Measurements from ENCODE around the gene DEUP1. TPM values are rescaled to one million over a fixed set of nuclear protein-coding genes. Genes with fewer than 3 reads are reported as not detected.

The DEUP1 gene
- total and polyA plus RNA-seq, 4 donors: 0.09 to 0.19 TPM; not detected in 2

DNA sequence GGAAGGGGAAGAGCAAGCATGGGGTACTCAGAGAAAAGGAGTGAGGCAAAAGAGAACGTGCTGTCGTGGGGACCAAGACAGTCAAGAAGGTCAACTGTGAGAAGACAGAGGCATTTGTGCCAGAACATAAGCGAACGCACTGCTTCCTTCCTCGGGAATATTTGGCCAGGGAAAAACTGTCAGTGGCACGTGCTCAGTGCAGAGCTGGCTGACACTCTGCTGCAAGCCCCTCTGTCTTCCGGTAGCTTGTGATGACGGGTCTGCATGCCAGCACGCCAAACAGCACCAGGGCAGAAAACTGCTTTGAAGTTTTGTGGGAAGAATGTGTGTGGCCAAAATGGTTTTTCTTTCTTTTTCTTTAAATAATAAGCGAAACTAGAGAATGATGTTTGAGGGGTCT, 152.0 kb downstream of the DEUP1 start:
- Histone ChIP-seq H3K36me3 (ENCODE audit: control insufficient read depth in 4 of 4, insufficient read depth in 3 of 4, low read depth in 1 of 4, low read length in 3 of 4) (peaks cover 0 to 7% (median 2%) of the 10 kb centered on the region in 4 donors), H3K9ac (ENCODE audit: low read depth in 1 of 2, low read length in 2 of 2) (no peak overlapping the region), H3K9me3 (ENCODE audit: control insufficient read depth in 4 of 4, low read length in 3 of 4) (no peaks in the 10 kb centered on the region), H3K4me1 (ENCODE audit: control insufficient read depth in 4 of 4, insufficient read depth in 4 of 4, low read length in 3 of 4) (peaks cover 9 to 55% (median 46%) of the 10 kb centered on the region in 4 donors), H3K27ac (ENCODE audit: low read depth in 1 of 2, low read length in 2 of 2) (no peak overlapping the region), H3K27me3 (ENCODE audit: control insufficient read depth in 4 of 4, insufficient read depth in 4 of 4, low read length in 3 of 4) (no peaks in the 10 kb centered on the region), H3K4me3 (ENCODE audit: low read depth in 1 of 3, low read length in 3 of 3) (no peak overlapping the region)
- 81% methylated on average over 10 of the region's 10 CpGs for WGBS
- no peak for TF ChIP-seq SP1 (IDR thresholded peaks at IDR 0.05)
- TF ChIP-seq GABPA (IDR thresholded peaks at IDR 0.05 in 1 of 2, conservative IDR thresholded peaks at IDR 0.05 in 1 of 2): no peak
- TF ChIP-seq TAF1 (conservative IDR thresholded peaks at IDR 0.05): no peak
- no peak for TF ChIP-seq RXRA (IDR thresholded peaks at IDR 0.05)
- no peak for TF ChIP-seq MAX (IDR thresholded peaks at IDR 0.05)
- TF ChIP-seq, protein P1, sequence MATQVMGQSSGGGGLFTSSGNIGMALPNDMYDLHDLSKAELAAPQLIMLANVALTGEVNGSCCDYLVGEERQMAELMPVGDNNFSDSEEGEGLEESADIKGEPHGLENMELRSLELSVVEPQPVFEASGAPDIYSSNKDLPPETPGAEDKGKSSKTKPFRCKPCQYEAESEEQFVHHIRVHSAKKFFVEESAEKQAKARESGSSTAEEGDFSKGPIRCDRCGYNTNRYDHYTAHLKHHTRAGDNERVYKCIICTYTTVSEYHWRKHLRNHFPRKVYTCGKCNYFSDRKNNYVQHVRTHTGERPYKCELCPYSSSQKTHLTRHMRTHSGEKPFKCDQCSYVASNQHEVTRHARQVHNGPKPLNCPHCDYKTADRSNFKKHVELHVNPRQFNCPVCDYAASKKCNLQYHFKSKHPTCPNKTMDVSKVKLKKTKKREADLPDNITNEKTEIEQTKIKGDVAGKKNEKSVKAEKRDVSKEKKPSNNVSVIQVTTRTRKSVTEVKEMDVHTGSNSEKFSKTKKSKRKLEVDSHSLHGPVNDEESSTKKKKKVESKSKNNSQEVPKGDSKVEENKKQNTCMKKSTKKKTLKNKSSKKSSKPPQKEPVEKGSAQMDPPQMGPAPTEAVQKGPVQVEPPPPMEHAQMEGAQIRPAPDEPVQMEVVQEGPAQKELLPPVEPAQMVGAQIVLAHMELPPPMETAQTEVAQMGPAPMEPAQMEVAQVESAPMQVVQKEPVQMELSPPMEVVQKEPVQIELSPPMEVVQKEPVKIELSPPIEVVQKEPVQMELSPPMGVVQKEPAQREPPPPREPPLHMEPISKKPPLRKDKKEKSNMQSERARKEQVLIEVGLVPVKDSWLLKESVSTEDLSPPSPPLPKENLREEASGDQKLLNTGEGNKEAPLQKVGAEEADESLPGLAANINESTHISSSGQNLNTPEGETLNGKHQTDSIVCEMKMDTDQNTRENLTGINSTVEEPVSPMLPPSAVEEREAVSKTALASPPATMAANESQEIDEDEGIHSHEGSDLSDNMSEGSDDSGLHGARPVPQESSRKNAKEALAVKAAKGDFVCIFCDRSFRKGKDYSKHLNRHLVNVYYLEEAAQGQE (IDR thresholded peaks at IDR 0.05): no peak
- TF ChIP-seq CTCF (IDR thresholded peaks at IDR 0.05; ENCODE audit: low read depth, low read length, missing input control): no peak
- no peak for TF ChIP-seq JUND (IDR thresholded peaks at IDR 0.05)
- no peak for DNase-seq (ENCODE audit: low spot score)

GRCh38 chr11:93484716-93485115, 154.2 kb downstream of the DEUP1 start:
- H3K27me3 ChIP-seq (ENCODE audit: control insufficient read depth in 4 of 4, insufficient read depth in 4 of 4, low read length in 3 of 4): no peaks in the 10 kb centered on the region
- H3K9me3 ChIP-seq (ENCODE audit: control insufficient read depth in 4 of 4, low read length in 3 of 4): no peaks in the 10 kb centered on the region
- H3K36me3 ChIP-seq (ENCODE audit: control insufficient read depth in 4 of 4, insufficient read depth in 3 of 4, low read depth in 1 of 4, low read length in 3 of 4): no peaks in the 10 kb centered on the region
- 65% methylated on average over 3 of the region's 3 CpGs for WGBS
- H3K27ac ChIP-seq (ENCODE audit: low read depth in 1 of 2, low read length in 2 of 2): no peak overlapping the region
- TF ChIP-seq, protein P2, sequence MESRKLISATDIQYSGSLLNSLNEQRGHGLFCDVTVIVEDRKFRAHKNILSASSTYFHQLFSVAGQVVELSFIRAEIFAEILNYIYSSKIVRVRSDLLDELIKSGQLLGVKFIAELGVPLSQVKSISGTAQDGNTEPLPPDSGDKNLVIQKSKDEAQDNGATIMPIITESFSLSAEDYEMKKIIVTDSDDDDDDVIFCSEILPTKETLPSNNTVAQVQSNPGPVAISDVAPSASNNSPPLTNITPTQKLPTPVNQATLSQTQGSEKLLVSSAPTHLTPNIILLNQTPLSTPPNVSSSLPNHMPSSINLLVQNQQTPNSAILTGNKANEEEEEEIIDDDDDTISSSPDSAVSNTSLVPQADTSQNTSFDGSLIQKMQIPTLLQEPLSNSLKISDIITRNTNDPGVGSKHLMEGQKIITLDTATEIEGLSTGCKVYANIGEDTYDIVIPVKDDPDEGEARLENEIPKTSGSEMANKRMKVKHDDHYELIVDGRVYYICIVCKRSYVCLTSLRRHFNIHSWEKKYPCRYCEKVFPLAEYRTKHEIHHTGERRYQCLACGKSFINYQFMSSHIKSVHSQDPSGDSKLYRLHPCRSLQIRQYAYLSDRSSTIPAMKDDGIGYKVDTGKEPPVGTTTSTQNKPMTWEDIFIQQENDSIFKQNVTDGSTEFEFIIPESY (IDR thresholded peaks at IDR 0.05): no peak
- no peak for TF ChIP-seq ATF3 (IDR thresholded peaks at IDR 0.05)
- TF ChIP-seq FOXA1 (IDR thresholded peaks at IDR 0.05): no peak
- no peak for TF ChIP-seq FOXA2 (IDR thresholded peaks at IDR 0.05)
- no peak for TF ChIP-seq HNF4G (IDR thresholded peaks at IDR 0.05)
- TF ChIP-seq HNF4A (conservative IDR thresholded peaks at IDR 0.05): no peak
- no peak for TF ChIP-seq EGR1 (IDR thresholded peaks at IDR 0.05; ENCODE audit: low read depth in 2 of 2)
- TF ChIP-seq NR2F2 (IDR thresholded peaks at IDR 0.05): no peak
- TF ChIP-seq, protein P1 (IDR thresholded peaks at IDR 0.05): no peak
- TF ChIP-seq RAD21 (IDR thresholded peaks at IDR 0.05): no peak
- no peak for TF ChIP-seq RXRA (IDR thresholded peaks at IDR 0.05)
- no peak for TF ChIP-seq MAX (IDR thresholded peaks at IDR 0.05)
- TF ChIP-seq GABPA (IDR thresholded peaks at IDR 0.05 in 1 of 2, conservative IDR thresholded peaks at IDR 0.05 in 1 of 2): no peak
- no peak for TF ChIP-seq YY1 (IDR thresholded peaks at IDR 0.05)
- TF ChIP-seq TAF1 (conservative IDR thresholded peaks at IDR 0.05): no peak
- DNase-seq (ENCODE audit: low spot score): no peak
- no peak overlapping the region for H3K4me3 ChIP-seq (ENCODE audit: low read depth in 1 of 3, low read length in 3 of 3)
- H3K9ac ChIP-seq (ENCODE audit: low read depth in 1 of 2, low read length in 2 of 2): no peak overlapping the region
- peaks cover 11 to 73% (median 63%) of the 10 kb centered on the region in 4 donors for H3K4me1 ChIP-seq (ENCODE audit: control insufficient read depth in 4 of 4, insufficient read depth in 4 of 4, low read length in 3 of 4)

Measured in liver (tissue), 9 donors.